Immature natural killer cell (primary cell): ENCODE measurements around the gene SLC45A1. TPM values are rescaled to one million over a fixed set of nuclear protein-coding genes. Genes with fewer than 3 reads are reported as not detected.
"Not testable (repeated sequence)": the region's sequence is repeated elsewhere in the genome, so short reads cannot be mapped to it uniquely, and the experiment has no call there.

Experiments
- DNase-seq, 3 donors: peaks; one replicate each; pipeline ENCODE4 v3.0.0; 2022; ENCODE audit warnings: mixed read lengths in 1 of 3
- H3K27ac Mint-ChIP-seq, 6 donors: one replicate each; pipeline ENCODE4 v1.8.0; 2020; ENCODE audit warnings: mixed read lengths in 6 of 6, mild to moderate bottlenecking in 5 of 6, inconsistent platforms in 4 of 6, moderate library complexity in 3 of 6
- H3K27me3 Mint-ChIP-seq, 3 donors: one replicate each; pipeline ENCODE4 v1.8.0; 2020 to 2021; ENCODE audit warnings: low read depth in 3 of 3, mild to moderate bottlenecking in 3 of 3, mixed read lengths in 3 of 3, moderate library complexity in 3 of 3, inconsistent platforms in 1 of 3
- H3K36me3 Mint-ChIP-seq, 3 donors: one replicate each; pipeline ENCODE4 v1.8.0; 2020; ENCODE audit warnings: mixed read lengths in 3 of 3, inconsistent platforms in 2 of 3, mild to moderate bottlenecking in 2 of 3
- H3K4me1 Mint-ChIP-seq, 2 donors: one replicate each; pipeline ENCODE4 v1.8.0; 2020; ENCODE audit warnings: inconsistent platforms in 2 of 2, mild to moderate bottlenecking in 2 of 2, mixed read lengths in 2 of 2, moderate library complexity in 1 of 2
- H3K4me3 Mint-ChIP-seq, 5 donors: one replicate each; pipeline ENCODE4 v1.8.0; 2020; ENCODE audit warnings: mild to moderate bottlenecking in 5 of 5, mixed read lengths in 5 of 5, inconsistent platforms in 3 of 5, moderate library complexity in 3 of 5
- H3K9me3 Mint-ChIP-seq, 6 donors: one replicate each; pipeline ENCODE4 v1.8.0; 2020; ENCODE audit warnings: mild to moderate bottlenecking in 6 of 6, mixed read lengths in 6 of 6, inconsistent platforms in 4 of 6, moderate library complexity in 3 of 6
- polyA plus RNA-seq, 3 donors: library from polyadenylated mRNA; unstranded; fragments of 300-500 nt; fragmentation: Illumina TruSeq; gene quantifications; one replicate each; pipeline ENCODE4 v1.2.3, GENCODE V29; 2021

SLC45A1 gene
- under 1 TPM in 2 of 3 donors, not detected in 1; 0.16 to 0.39 TPM for polyA plus RNA-seq

- peak; percentile 78 to 83 (median 78) for DNase-seq
- H3K36me3 Mint-ChIP-seq, result no peaks in the 10 kb centered on the region
- H3K9me3 Mint-ChIP-seq, result peaks cover 0 to 2% (median 0%) of the 10 kb centered on the region in 6 donors
- H3K27me3 Mint-ChIP-seq, result peaks cover 11 to 19% (median 15%) of the 10 kb centered on the region in 3 donors
- peak within 1 kb of the TSS in 4 of 6 donors; percentile 49 to 64 (median 58) for H3K27ac Mint-ChIP-seq
- peak within 1 kb of the TSS; percentile 74 to 83 (median 80) for H3K4me3 Mint-ChIP-seq
- H3K4me1 Mint-ChIP-seq, result peaks cover 5 to 14% of the 10 kb centered on the region in 2 donors
These were observed at the start of gene SLC45A1 for GRCh38 chr1:8317647-8318381. Gene SLC45A1 (plus strand): TSS chr1:8318114. CDS start chr1:8324330, 6,216 bp downstream.

- DNase-seq, result no peak
- Mint-ChIP-seq H3K4me3 (no peak overlapping the region), H3K27ac (no peak overlapping the region), H3K9me3 (no peaks in the 10 kb centered on the region), H3K36me3 (peaks cover 0 to 4% (median 0%) of the 10 kb centered on the region in 3 donors), H3K27me3 (peaks cover 1 to 4% (median 3%) of the 10 kb centered on the region in 3 donors), H3K4me1 (no peaks in the 10 kb centered on the region)
These were observed 44.9 kb upstream of the SLC45A1 start for GRCh38 chr1:8273036-8273435.

- Mint-ChIP-seq H3K27me3 (peaks cover 3 to 7% (median 3%) of the 10 kb centered on the region in 3 donors), H3K4me3 (no peak overlapping the region), H3K27ac (no peak overlapping the region), H3K9me3 (no peaks in the 10 kb centered on the region), H3K4me1 (no peaks in the 10 kb centered on the region), H3K36me3 (peaks cover 0 to 2% (median 0%) of the 10 kb centered on the region in 3 donors)
- no peak for DNase-seq
These were observed 43.6 kb upstream of the SLC45A1 start for GRCh38 chr1:8274352-8274751.

DNA sequence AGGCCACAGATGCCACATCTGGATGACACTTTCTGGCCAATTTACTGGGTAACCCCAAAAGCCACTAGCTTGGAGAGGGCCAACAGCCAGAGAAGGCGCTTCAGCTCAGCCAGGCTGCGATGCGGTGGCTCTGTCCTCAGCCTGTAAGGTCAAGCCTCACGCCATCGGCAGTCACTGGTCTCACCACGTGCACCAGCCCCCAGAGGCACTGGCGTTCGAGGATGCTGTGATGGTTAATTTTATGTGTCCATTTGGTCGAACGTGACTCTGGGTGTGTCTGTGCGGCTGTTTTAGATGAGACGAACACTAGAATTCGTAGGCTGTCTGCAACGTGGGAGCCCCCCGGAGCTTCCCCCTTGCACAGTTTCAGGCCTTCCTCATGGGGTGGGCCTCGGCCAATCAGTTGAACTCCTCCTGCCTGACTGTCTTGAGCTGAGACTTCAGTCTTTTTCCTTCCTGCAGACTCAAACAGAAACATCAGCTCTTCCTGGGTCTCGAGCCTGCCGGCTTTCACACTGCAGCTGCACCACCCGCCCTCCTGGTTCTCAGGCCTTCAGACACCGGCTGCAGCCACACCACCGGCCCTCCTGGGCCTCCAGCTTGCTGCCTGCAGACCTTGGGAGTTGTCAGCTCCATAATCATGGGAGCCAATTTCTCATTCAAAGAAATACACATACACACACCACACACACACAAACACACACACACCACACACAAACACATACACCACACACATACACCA, 41.6 kb upstream of the SLC45A1 start:
- Mint-ChIP-seq H3K9me3 (no peaks in the 10 kb centered on the region), H3K4me3 (no peak overlapping the region), H3K27me3 (peaks cover 0 to 9% (median 3%) of the 10 kb centered on the region in 3 donors), H3K4me1 (no peaks in the 10 kb centered on the region), H3K27ac (no peak overlapping the region), H3K36me3 (no peaks in the 10 kb centered on the region)
- no peak for DNase-seq

DNA sequence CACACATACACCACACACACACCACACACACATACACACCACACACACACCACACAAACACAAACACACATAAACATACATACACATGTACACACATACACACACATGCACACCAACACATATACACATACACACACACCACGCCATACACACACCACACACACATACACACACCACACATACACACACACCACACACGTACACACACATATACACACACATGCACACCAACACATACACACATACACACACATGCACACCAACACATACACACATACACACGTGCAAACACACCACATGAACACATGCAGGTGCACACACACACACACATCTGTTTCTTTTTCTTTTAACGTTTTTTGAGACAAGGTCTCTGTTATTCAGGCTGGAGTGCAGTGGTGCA, 41.0 kb upstream of the SLC45A1 start:
- Mint-ChIP-seq H3K27me3 (peaks cover 0 to 14% (median 5%) of the 10 kb centered on the region in 3 donors), H3K4me3 (no peak overlapping the region), H3K9me3 (no peaks in the 10 kb centered on the region), H3K36me3 (no peaks in the 10 kb centered on the region), H3K4me1 (no peaks in the 10 kb centered on the region), H3K27ac (peak overlapping the region in 1 of 6 donors; percentile 0)
- DNase-seq, result no peak

- H3K4me1 Mint-ChIP-seq, H3K27ac Mint-ChIP-seq, H3K4me3 Mint-ChIP-seq, H3K36me3 Mint-ChIP-seq, DNase-seq, H3K9me3 Mint-ChIP-seq: not testable (repeated sequence)
- peaks cover 1 to 20% (median 5%) of the 10 kb centered on the region in 3 donors for H3K27me3 Mint-ChIP-seq
These were observed 39.2 kb upstream of the SLC45A1 start for GRCh38 chr1:8278677-8279076.

DNA sequence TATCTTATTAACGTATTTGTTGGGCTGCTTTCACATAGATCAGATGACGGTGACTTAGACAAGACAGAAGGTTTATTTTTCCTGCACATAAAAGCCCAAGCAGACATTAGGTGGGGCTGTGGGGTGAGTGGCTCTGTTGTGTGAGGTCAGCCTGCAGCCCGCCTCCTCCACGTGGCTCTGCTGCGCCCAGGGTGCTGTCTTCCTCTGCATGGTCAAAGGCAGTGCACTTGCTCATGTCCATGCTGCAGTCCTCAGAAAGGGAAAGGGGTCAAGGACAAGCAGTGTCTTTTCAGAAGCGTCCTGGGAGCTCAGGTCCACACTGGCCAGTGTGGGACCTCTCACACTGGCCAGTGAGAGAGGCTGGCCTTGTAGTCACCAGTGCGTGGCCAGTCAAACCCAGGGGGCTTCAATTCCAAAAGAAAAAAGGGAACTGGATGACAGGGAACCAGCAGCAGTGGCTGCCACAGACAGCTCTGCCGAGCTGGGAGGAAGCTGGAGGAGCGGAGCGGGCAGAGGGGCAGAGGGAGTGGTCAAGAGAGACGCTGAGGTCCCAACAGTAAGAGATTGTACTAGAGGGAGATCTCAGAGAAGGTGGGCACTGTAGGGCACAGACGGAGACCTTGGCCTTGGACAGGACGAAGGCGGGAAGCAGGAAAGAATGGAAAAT, 35.9 kb upstream of the SLC45A1 start:
- Mint-ChIP-seq H3K27me3 (peaks cover 1 to 24% (median 13%) of the 10 kb centered on the region in 3 donors), H3K4me1 (no peaks in the 10 kb centered on the region), H3K9me3 (no peaks in the 10 kb centered on the region), H3K4me3 (no peak overlapping the region), H3K36me3 (peaks cover 0 to 3% (median 0%) of the 10 kb centered on the region in 3 donors), H3K27ac (no peak overlapping the region)
- no peak for DNase-seq

GRCh38 chr1:8283058-8283884, 34.6 kb upstream of the SLC45A1 start:
- Mint-ChIP-seq H3K36me3 (peaks cover 0 to 3% (median 0%) of the 10 kb centered on the region in 3 donors), H3K27me3 (peaks cover 1 to 24% (median 13%) of the 10 kb centered on the region in 3 donors), H3K27ac (no peak overlapping the region), H3K4me3 (no peak overlapping the region), H3K4me1 (no peaks in the 10 kb centered on the region), H3K9me3 (no peaks in the 10 kb centered on the region)
- no peak for DNase-seq

DNA sequence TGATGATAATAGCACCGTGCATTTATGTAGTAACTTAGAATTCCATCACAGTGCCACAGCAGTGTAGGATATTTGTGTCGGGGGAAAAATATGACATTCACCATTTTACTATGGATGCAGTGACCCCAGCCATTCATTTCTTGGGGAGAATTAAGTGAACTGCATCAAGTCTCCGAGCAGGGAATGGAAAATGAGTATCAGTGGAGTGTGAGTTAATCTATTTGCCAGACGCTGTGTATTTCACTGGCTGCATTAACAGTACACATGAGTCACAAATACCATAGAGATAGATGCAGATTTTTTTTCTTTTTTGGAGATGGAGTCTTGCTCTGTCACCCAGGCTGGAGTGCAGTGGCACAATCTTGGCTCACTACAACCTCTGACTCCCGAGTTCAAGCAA, 33.8 kb upstream of the SLC45A1 start:
- Mint-ChIP-seq H3K36me3 (peaks cover 0 to 3% (median 0%) of the 10 kb centered on the region in 3 donors), H3K4me3 (no peak overlapping the region), H3K9me3 (no peaks in the 10 kb centered on the region), H3K4me1 (no peaks in the 10 kb centered on the region), H3K27ac (no peak overlapping the region), H3K27me3 (peaks cover 1 to 21% (median 10%) of the 10 kb centered on the region in 3 donors)
- DNase-seq, result no peak

- DNase-seq, result no peak
- peaks cover 0 to 3% (median 0%) of the 10 kb centered on the region in 3 donors for H3K36me3 Mint-ChIP-seq
- no peak overlapping the region for H3K27ac Mint-ChIP-seq
- H3K4me1 Mint-ChIP-seq, result no peaks in the 10 kb centered on the region
- no peaks in the 10 kb centered on the region for H3K9me3 Mint-ChIP-seq
- H3K27me3 Mint-ChIP-seq, result peaks cover 1 to 21% (median 9%) of the 10 kb centered on the region in 3 donors
- no peak overlapping the region for H3K4me3 Mint-ChIP-seq
These were observed 32.8 kb upstream of the SLC45A1 start for GRCh38 chr1:8285103-8285502.

DNA sequence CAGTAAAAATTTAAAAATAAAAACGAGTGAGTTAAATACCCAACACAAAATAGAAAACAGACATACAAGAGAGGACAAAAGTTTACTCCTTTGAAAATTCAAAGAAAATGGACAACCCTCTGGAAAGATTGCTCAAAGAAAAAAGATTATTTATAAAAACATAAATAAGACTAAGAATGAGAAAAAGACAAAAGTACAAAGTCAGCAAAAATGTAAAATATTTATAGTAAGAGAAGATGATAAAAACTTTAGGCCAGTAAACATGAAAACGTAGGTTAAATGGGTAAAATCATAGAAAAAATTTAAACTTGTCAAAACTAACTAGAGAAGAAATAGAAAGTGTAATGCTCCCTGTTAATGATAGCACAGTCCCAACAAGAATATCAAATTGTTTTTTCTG, 31.9 kb upstream of the SLC45A1 start:
- no peak for DNase-seq
- peaks cover 1 to 21% (median 9%) of the 10 kb centered on the region in 3 donors for H3K27me3 Mint-ChIP-seq
- no peaks in the 10 kb centered on the region for H3K9me3 Mint-ChIP-seq
- H3K27ac Mint-ChIP-seq, result no peak overlapping the region
- peaks cover 0 to 3% (median 0%) of the 10 kb centered on the region in 3 donors for H3K36me3 Mint-ChIP-seq
- H3K4me3 Mint-ChIP-seq, result no peak overlapping the region
- H3K4me1 Mint-ChIP-seq, result no peaks in the 10 kb centered on the region

DNA sequence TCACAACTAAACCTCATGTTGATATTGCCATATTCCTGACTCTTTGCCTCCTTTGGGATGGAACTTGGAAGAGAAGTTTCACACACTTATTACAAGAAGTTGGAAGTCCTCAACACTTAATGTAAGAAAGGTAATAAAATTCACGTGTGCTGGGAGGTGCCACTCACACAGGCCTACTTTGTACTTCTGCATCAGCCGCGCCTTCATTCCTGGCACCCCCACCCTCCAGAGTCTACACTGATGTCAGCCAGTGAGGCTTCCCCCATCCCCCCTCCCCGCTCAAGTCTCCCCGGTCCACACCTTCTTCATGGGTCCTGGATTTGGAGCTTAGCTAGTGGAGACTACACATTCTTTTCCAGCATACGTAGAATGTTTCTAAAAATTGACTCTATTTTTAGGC, 24.8 kb upstream of the SLC45A1 start:
- H3K4me1 Mint-ChIP-seq, result no peaks in the 10 kb centered on the region
- peaks cover 0 to 7% (median 1%) of the 10 kb centered on the region in 3 donors for H3K27me3 Mint-ChIP-seq
- no peak overlapping the region for H3K27ac Mint-ChIP-seq
- no peaks in the 10 kb centered on the region for H3K9me3 Mint-ChIP-seq
- H3K4me3 Mint-ChIP-seq, result no peak overlapping the region
- DNase-seq, result no peak
- no peaks in the 10 kb centered on the region for H3K36me3 Mint-ChIP-seq

GRCh38 chr1:8293641-8294169, 24.2 kb upstream of the SLC45A1 start:
- Mint-ChIP-seq H3K4me1 (no peaks in the 10 kb centered on the region), H3K27me3 (peaks cover 0 to 7% (median 1%) of the 10 kb centered on the region in 3 donors), H3K27ac (no peak overlapping the region), H3K4me3 (no peak overlapping the region), H3K9me3 (no peaks in the 10 kb centered on the region), H3K36me3 (no peaks in the 10 kb centered on the region)
- no peak for DNase-seq
